HL-60/S4 (cell line): Measurements from ENCODE around the gene OR9Q2.
"Not testable (repeated sequence)": the region's sequence is repeated elsewhere in the genome, so short reads cannot be mapped to it uniquely, and the experiment has no call there.

ENCODE experiments used
- in situ Hi-C: fragments of 300-500 bp; cut with MboI; formaldehyde crosslinking; loops from 2 replicates; pipeline ENCODE4 v1.14.3; 2022; ENCODE audit warnings: low sequenced_read_pairs

The OR9Q2 gene, protein sequence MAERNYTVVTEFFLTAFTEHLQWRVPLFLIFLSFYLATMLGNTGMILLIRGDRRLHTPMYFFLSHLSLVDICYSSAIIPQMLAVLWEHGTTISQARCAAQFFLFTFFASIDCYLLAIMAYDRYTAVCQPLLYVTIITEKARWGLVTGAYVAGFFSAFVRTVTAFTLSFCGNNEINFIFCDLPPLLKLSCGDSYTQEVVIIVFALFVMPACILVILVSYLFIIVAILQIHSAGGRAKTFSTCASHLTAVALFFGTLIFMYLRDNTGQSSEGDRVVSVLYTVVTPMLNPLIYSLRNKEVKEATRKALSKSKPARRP

DNA sequence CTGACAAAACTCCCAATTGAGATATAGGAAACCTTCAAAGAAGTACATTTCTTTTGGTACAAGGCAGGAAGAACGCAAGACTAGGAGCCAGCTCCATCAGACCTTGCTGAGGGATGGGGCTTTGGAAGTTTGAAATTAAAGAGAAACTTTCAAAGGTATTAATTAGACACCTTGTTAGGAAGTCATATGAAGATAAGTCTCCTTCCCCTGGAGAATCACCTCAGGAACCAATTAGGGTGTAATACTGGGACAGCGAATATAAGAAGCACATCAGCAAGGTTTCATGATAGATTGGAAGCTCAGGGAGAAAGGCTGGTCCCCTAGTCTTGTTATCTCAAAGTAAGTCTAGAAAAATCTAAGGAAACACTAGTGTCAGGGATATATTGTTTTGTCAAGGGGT lies at the start of gene OR9Q2:
Gene OR9Q2, plus strand, starts transcription at position 301 of the 400 bp plus-strand sequence. CDS start 1,421 bp downstream, outside the sequence.
- in situ Hi-C loops: no loop called here

DNA sequence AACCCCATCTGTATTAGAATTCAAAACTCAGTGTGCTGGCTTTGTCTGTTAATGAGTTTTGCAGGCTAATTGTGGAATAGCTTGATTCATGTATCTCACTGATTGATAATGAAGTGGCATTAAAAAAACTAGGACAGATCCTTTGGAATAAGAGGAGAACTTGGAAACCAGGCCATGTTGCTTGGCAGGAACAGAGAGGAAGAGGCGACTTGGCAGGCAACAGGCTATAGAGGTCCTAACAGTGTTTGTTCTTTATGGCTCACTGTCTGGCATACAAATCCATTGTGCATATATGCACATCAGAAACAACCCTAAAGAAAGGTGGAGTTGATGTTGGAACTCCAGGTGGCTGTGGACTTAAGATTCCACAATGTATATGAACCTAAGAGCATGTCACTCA lies 46.1 kb upstream of the OR9Q2 start:
- in situ Hi-C loops: no loop called here

DNA sequence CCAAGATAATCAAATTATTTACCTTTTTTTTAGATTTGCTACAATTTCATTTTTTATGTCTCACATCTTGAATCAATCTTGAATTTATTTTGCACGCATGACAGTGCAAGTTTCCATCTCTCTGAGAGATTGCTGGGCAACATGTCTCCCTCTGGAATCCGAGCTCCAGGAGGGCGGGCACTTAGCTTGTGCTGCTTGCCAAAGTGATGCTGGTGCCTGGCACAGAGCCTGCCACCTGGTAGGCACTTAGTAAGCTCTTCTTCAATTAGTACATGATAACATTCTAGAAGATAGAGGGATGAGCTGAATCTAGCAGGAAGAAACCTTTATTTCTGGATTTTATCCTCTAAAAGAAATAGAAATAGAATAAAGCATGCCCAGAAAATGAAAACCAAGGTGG lies 36.1 kb upstream of the OR9Q2 start:
- in situ Hi-C loops: no loop called here

DNA sequence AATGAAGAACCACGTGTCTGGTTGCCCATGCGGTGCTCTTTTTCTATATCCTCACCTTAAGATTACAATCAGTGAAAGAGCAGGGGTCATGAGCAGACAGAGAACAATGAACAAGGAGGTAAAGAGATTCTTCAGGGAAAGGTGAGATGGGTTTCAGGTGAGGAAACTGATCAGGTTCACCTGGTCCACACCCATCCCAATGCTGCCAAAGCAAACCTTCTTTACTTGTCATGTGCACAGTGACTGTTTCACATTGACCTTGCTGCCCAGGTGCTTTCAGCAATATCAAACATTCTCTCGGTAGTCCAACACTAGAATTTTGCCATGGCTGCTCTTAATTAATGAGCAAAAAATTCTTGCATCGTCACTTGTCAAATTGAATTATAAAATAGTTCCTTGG lies 24.5 kb upstream of the OR9Q2 start:
- in situ Hi-C loops: no loop called here

DNA sequence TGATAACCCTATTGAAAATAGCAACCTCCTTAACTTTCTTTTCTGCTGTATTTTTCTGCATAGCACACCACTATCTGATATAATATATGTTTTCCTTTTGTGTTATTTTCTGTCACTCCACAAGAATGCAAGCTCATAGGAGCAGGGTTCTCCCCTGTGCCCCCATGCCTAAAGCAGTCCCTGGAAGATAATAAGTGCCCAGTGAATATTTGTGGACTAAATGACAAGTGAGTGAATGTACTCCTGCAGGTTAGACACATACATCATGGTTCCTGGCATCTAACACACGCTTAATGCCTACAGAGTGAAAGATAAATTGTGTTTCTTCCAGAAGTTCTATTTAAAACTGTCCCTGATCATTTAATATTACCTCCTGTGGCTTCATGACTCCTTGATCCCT lies 23.9 kb upstream of the OR9Q2 start:
- in situ Hi-C loops: no loop called here

DNA sequence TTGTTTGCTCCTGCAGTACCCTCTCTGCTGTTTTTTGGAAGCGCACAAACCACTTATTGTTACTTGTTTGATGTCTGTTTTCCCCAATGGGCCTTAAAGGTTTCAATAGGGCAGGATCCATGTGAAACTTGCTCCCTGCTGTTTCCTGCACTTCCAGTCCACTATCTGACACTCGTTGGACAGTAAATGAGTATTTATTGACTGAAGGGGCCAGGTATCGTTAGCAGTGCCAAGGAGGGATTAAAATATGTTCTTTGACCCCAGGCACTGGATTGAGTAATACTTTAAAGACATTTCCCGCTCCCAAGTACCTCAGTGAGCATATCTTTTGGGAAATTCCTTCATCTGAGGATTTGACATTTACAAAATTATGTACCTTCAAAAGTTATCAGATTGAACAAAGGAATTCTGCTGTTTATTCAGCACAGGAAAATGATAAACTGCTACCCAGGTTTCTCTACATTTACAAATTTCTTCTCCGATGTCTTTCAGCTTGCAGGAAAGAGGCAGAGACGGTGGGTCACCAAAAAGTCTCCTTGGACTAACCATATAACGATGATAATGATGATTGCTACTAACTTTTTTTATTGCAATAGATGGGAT lies 23.3 kb upstream of the OR9Q2 start:
- in situ Hi-C loops: no loop called here

DNA sequence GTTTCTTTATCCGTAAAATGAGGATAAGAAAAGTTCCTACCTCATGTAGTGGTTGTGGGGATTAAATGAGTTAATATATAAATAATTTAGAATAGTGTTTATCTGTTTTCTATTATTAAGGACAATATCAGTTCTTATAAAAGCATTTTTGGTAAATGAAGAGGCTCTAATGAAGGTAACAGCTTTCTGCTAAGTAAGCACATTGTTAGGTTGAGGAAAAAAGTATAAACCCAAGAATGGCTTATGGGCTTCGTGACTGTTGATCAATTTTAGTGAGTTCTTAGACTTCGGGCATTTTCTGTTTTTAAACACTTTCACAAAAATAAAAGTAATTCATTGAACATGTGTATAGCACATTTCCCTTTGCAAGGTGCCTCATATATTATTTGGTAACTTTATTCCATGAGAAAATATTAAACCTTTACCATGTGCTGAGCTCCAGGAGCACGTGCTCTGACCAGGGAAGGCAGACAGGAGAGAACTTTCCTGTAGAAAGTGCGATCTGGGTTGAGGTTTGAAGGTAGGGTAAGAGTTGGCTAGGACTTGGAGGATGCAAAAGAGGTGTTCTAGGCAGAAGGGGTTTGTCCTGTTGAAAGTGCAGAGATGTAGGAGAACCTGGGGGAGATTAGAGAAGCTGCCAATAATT lies 11.3 kb upstream of the OR9Q2 start:
- in situ Hi-C loops: no loop called here

DNA sequence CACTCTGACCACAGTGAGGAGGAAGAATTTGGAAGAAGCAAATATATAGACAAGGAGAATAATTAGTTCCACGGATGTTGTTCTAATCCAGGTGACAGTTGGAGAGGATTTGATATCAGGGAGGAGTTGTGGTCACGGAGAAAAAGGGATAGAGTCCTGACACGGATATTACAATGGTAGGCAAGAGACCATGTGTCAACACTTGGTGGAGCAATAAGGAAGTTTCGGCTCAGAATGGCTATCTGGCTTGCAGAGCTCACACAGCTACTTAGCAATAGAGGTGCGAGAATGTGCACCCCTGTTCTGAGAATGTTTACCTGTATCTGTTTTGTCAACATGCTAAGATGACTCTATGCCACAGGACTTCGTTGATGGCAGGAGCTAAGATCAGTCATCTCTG lies 10.4 kb upstream of the OR9Q2 start:
- in situ Hi-C loops: no loop called here

DNA sequence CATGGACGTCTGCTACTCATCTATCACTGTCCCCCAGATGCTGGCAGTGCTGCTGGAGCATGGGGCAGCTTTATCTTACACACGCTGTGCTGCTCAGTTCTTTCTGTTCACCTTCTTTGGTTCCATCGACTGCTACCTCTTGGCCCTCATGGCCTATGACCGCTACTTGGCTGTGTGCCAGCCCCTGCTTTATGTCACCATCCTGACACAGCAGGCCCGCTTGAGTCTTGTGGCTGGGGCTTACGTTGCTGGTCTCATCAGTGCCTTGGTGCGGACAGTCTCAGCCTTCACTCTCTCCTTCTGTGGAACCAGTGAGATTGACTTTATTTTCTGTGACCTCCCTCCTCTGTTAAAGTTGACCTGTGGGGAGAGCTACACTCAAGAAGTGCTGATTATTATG lies 9.2 kb upstream of the OR9Q2 start:
- in situ Hi-C loops: no loop called here

DNA sequence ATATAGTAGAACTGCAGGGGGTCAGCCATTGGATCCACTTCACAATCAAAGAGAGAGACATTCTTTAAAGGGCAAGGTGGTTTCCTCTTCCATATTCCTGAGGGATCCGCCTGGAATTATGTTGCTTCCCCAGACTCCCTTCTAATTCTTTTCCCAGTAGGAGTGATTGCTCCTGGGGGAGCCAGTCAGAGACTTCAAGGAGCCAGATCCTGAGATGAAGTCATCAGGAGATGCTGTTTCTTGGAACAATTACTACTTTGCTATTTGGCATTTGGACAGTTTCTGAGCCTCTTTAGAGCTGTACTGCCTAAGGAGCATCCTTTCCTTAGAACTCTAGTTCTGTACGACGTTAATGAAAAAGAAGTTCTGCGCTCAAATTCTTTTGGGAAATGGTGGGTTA lies 1.9 kb upstream of the OR9Q2 start:
- in situ Hi-C loops: no loop called here

DNA sequence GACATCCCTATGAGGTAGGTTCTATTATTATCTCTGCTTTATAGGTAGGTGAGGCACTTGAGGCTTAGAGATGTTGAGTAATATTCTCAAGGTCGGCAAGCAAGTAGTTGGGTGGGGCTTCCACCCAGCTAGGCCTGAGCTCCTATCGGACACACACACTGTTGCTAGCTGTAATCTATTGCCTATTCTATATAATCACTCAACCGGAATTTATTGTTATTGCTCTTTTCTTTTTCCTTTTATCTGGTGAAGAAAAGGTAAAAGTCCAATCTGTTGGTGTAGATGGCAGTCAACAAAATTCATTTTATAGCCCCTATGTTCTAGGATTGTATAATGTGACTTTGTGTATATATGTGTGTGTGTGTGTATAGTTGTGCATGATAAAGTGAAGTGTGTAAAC lies 3.4 kb downstream of the OR9Q2 start:
- in situ Hi-C loops: no loop called here

DNA sequence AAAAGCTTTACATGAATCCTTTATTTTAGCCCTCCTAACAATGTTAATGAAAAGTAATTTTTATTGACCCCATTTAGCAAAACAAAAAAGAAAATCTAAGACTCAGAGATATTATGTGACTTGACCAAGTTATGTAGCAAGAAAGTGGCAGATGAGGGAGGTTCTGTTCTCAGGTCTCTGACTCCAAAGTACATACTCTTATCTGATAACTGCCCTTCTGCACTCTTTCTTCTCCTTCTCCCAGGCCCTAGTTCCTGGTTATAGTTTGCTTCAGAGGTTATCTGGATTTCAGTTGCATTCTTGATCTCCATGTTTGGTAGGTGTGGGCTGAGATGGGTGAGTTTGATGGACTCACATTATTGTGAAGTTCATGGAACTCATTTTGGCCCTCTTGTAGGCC lies 4.5 kb downstream of the OR9Q2 start:
- in situ Hi-C loops: no loop called here

DNA sequence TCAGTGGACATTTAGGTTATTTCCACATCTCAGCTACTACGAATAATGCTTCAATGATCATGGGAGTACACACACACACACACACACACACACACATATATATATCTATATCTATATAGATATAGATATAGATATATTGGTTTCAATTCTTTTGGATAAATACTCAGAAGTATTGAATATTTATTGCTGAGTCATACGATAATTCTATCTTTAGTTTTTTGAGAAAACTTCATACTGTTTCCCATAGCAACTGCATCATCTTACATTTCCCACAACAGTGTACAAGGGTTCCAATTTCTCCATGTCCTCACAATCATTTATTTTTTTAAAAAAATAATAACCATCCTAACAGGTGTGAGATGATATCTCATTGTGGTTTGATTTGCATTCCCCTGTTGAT lies 7.1 kb downstream of the OR9Q2 start:
- in situ Hi-C loops: no loop called here

DNA sequence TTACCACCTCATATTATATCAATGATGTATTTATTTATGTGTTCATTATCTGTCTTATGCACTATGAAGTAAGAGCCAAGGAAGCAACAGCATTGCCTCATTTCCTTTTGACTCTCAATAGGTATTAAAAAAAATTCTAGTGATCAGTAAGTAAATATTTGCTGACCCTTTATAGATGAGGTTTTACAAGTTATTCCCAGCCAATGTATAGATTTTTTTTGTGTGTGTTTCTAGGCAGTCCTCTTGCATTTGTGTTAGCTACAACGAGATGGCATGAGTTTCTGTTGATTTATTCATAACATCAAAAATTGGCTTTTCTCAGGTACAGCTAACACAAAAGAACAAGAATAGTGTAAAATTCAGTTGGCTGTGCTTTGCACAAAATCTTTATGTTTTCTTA lies 10.4 kb downstream of the OR9Q2 start:
- in situ Hi-C loops: no loop called here

DNA sequence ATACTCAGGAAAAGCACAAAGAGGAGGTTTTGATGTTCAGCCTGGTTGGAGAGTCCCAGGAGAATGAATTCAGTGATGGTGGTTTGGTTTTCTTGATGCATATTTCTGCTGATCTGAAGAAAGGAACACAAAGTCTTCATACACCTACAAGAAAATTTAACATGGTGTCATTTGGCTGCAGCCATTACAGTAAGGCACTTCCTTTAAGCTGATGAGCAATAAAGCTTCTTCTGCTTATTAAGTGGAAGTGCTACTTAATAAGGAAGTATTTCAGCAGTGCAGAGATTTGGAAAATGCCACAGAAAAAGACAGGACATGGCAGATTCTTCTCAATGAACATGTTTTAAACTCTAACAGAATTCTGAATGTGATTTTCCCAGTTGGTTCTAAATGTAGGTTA lies 15.2 kb downstream of the OR9Q2 start, which contains the start of gene OR1S2:
Gene OR1S2, minus strand, starts transcription at position 101 of the 400 bp plus-strand sequence. Its CDS starts 0 bp downstream, at position 101.
- in situ Hi-C loops: no loop called here

DNA sequence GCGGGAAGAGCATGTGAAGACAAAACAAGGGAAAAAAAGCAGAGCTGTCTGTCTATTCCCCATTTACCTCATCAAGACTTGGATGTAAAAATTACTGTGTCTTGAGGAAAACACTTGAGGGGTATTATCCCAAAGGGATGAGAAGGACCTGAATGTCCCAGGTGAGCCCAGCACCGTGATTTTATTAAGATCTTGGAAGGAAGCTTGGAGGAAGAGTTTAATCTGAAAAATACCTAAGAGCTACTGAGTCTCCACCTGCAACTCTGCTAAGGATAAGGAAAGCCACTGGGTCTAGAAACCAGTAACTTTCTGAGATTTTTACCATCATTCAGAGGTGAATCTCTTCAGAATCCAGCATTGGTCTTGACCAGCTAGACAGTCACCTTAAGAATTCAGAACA lies 23.6 kb downstream of the OR9Q2 start, which contains the start of gene OR1S1:
Gene OR1S1, plus strand, starts transcription at position 301 of the 400 bp plus-strand sequence.
- in situ Hi-C loops: not testable (repeated sequence)

DNA sequence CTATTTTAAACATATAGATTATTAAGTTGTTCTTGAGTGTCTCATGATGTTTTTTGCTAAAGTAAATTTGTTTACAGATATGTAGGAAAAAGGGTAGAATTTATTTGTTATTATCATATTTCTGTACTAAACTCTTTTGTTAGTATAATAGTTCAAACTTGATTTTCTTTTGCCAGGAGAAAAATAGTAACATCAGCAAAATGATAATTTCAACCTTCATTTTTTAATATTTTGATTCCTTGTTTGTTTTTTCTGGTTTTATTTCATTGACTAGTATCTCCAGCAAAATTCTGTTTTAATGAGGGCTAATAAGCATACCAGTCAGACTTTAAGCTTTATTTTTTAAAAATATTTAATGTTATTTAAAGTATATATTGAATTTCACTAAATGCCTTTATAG lies 27.6 kb downstream of the OR9Q2 start:
- in situ Hi-C loops: no loop called here

DNA sequence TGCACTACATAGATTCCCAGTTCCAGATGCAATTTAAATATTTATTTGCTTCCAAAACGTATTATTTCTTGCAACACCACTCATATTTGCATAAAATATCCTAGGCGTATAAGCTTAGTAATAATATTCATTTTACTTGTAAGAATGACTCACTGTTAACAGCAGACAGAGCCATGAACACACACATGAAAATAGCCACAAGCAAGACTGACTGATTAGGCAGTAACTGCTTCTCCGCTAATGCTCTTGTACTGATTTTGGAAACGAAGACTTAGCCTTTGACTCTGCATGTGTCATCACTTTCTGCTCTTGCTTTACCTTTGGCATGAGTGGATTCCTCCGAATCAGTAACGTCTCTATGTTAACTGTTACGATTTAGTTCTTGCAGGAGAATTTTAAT lies 33.9 kb downstream of the OR9Q2 start:
- in situ Hi-C loops: no loop called here

DNA sequence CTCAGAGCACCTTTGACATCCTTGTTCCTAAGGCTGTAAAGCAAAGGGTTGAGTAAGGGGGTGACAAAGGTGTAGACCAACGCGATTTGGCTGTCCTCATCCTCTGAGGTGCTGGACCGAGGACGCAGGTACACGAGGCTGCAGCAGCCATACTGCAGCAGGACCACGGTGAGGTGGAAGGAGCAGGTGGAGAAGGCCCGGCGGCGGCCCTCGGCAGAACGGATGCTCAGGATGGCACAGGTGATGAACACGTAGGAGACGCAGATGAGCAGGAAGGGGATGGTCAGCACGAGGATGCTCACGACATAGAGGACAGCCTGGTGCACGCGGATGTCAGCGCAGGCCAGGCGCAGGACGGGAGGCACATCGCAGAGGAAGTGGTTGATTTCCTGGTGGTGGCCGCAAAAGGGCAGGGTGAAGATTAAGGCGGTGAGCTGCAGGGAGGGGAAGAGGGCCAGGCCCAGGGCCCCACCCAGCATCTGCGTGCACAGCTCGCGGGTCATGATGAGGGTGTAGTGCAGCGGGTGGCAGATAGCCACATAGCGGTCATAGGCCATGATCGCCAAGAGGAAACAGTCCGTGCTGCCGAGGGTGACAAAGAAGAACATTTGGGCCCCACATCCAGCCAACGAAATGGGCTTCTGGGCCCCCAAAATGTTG lies 39.2 kb downstream of the OR9Q2 start:
- in situ Hi-C loops: no loop called here
